UCSD-AML1 (cell line): ENCODE results near the gene HOXA6.

Experiments used
- DNase-seq: peaks from one replicate; lab custom pipeline; 2025; ENCODE audit not compliant: unreplicated experiment; lab: John Stamatoyannopoulos, UW

The HOXA6 gene

GRCh38 chr7:27152816-27153442 is 5.4 kb upstream of the HOXA6 start:
- no peak for DNase-seq

GRCh38 chr7:27151931-27152815 is 4.6 kb upstream of the HOXA6 start, which contains the start of gene HOXA3:
TSS of gene HOXA3 (minus strand) at chr7:27152583. CDS start at chr7:27110640, 41,943 bp downstream.
- DNase-seq = peak; percentile 37

GRCh38 chr7:27151341-27151930 is 3.9 kb upstream of the HOXA6 start:
- peak; percentile 49 for DNase-seq

GRCh38 chr7:27150568-27151340 is 3.2 kb upstream of the HOXA6 start:
- peak; percentile 70 for DNase-seq

GRCh38 chr7:27149842-27150567 is 2.4 kb upstream of the HOXA6 start:
- DNase-seq = no peak

GRCh38 chr7:27148756-27149641 is 1.4 kb upstream of the HOXA6 start:
- no peak for DNase-seq

- DNase-seq = no peak
Measured at GRCh38 chr7:27148031-27148755, 619 bp upstream of the HOXA6 start.

- DNase-seq = no peak
Measured at GRCh38 chr7:27146491-27147198, 929 bp downstream of the HOXA6 start.

- DNase-seq = no peak
Measured at GRCh38 chr7:27145914-27146412, 1.6 kb downstream of the HOXA6 start.

- no peak for DNase-seq
Measured at GRCh38 chr7:27145165-27145913, 2.2 kb downstream of the HOXA6 start.

GRCh38 chr7:27144781-27145164 is 2.8 kb downstream of the HOXA6 start:
- DNase-seq = no peak

GRCh38 chr7:27143950-27144780 is 3.4 kb downstream of the HOXA6 start:
- no peak for DNase-seq

GRCh38 chr7:27143023-27143949 is 4.3 kb downstream of the HOXA6 start, which contains the start of gene HOXA5:
TSS of gene HOXA5 (minus strand) at chr7:27143681. CDS start at chr7:27143607, 74 bp downstream.
- DNase-seq = no peak

- DNase-seq = no peak
Measured at GRCh38 chr7:27142580-27143022, 5.0 kb downstream of the HOXA6 start.

- no peak for DNase-seq
Measured at GRCh38 chr7:27141923-27142579, 5.5 kb downstream of the HOXA6 start.
